PC-3 (cell line): ENCODE data around the gene ATXN7L1.

ENCODE experiments used
- CTCF ChIP-seq: fragments of 300-600 bp; sonication (generic); conservative IDR thresholded peaks from 2 replicates; pipeline ENCODE4 v1.5.1; 2017; ENCODE audit warnings: antibody characterized with exemption, low read depth, mild to moderate bottlenecking, low read length
- EZH2phosphoT487 ChIP-seq: fragments of 300-600 bp; sonication (generic); IDR thresholded peaks from 2 replicates; pipeline ENCODE4 v1.6.1; 2018; ENCODE audit warnings: mild to moderate bottlenecking, antibody characterized with exemption, low read length, borderline replicate concordance

GRCh38 chr7:105637755-105638154 is 238.6 kb downstream of the ATXN7L1 start:
- TF ChIP-seq CTCF (no peak), EZH2phosphoT487 (no peak)
